GM11168 (cell line): ENCODE data around the gene MIGA1.
"Not testable (repeated sequence)": the region's sequence is repeated elsewhere in the genome, so short reads cannot be mapped to it uniquely, and the experiment has no call there.

Experiments
- in situ Hi-C: fragments of 300-500 bp; cut with MboI; formaldehyde crosslinking; loops from one replicate; pipeline ENCODE4 v1.12.0; 2022; ENCODE audit warnings: low sequenced_read_pairs; ENCODE audit not compliant: unreplicated experiment

MIGA1 gene

GRCh38 chr1:77796695-77797405 is 17.4 kb downstream of the MIGA1 start:
- in situ Hi-C loops: no loop called here

GRCh38 chr1:77797991-77798390 is 18.5 kb downstream of the MIGA1 start:
- in situ Hi-C loops: no loop called here

GRCh38 chr1:77802026-77802425 is 22.6 kb downstream of the MIGA1 start:
- in situ Hi-C loops: no loop called here

GRCh38 chr1:77803371-77803770 is 23.9 kb downstream of the MIGA1 start:
- in situ Hi-C loops: no loop called here

GRCh38 chr1:77809787-77810462 is 30.5 kb downstream of the MIGA1 start:
- in situ Hi-C loops: not testable (repeated sequence)

- in situ Hi-C loops: not testable (repeated sequence)
These were observed 32.1 kb downstream of the MIGA1 start for GRCh38 chr1:77811589-77811988.

- in situ Hi-C loops: no loop called here
These were observed 38.1 kb downstream of the MIGA1 start for GRCh38 chr1:77817368-77818209.

- in situ Hi-C loops: no loop called here
These were observed 40.7 kb downstream of the MIGA1 start for GRCh38 chr1:77820121-77820520.

- in situ Hi-C loops: no loop called here
These were observed 44.6 kb downstream of the MIGA1 start for GRCh38 chr1:77824079-77824478.

GRCh38 chr1:77824694-77825093 is 45.2 kb downstream of the MIGA1 start:
- in situ Hi-C loops: loop anchor here (25.0 kb wide), 1 partner anchor 288 kb away; no protein-coding TSS in a partner anchor

- in situ Hi-C loops: loop anchor here (25.0 kb wide), 1 partner anchor 287 kb away; no protein-coding TSS in a partner anchor
These were observed 45.8 kb downstream of the MIGA1 start for GRCh38 chr1:77825131-77825709.

- in situ Hi-C loops: loop anchor here (25.0 kb wide), 1 partner anchor 285 kb away; no protein-coding TSS in a partner anchor
These were observed 47.4 kb downstream of the MIGA1 start for GRCh38 chr1:77826851-77827250.

GRCh38 chr1:77828098-77828497 is 48.6 kb downstream of the MIGA1 start:
- in situ Hi-C loops: loop anchor here (25.0 kb wide), 1 partner anchor 284 kb away; no protein-coding TSS in a partner anchor

- in situ Hi-C loops: loop anchor here (25.0 kb wide), 1 partner anchor 282 kb away; no protein-coding TSS in a partner anchor
These were observed 50.4 kb downstream of the MIGA1 start for GRCh38 chr1:77829851-77830250.

- in situ Hi-C loops: loop anchor here (25.0 kb wide), 1 partner anchor 281 kb away; no protein-coding TSS in a partner anchor
These were observed 51.5 kb downstream of the MIGA1 start for GRCh38 chr1:77830946-77831345.

- in situ Hi-C loops: loop anchor here (25.0 kb wide), 1 partner anchor 281 kb away; no protein-coding TSS in a partner anchor
These were observed 52.1 kb downstream of the MIGA1 start for GRCh38 chr1:77831566-77831965.

GRCh38 chr1:77831976-77832711 is 52.7 kb downstream of the MIGA1 start:
- in situ Hi-C loops: loop anchor here (25.0 kb wide), 1 partner anchor 280 kb away; no protein-coding TSS in a partner anchor

GRCh38 chr1:77832901-77833300 is 53.5 kb downstream of the MIGA1 start:
- in situ Hi-C loops: loop anchor here (25.0 kb wide), 1 partner anchor 279 kb away; no protein-coding TSS in a partner anchor

- in situ Hi-C loops: loop anchor here (25.0 kb wide), 1 partner anchor 279 kb away; no protein-coding TSS in a partner anchor
These were observed 54.2 kb downstream of the MIGA1 start for GRCh38 chr1:77833521-77834100.
